Stimulated activated CD4-positive, alpha-beta T cell treated with anti-CD3 and anti-CD28 coated beads, TNF-alpha, amount 100 ng/mL, for 1 hour (primary cell): ENCODE data around the gene NFASC.

Experiments
- DNase-seq, 3 donors: peaks; one replicate each; pipeline ENCODE4 v3.0.0-alpha.2; 2020; ENCODE audit warnings: low read depth in 3 of 3, low spot score in 1 of 3

Gene NFASC

GRCh38 chr1:204927673-204928641 is 57.3 kb downstream of the NFASC start:
- no peak for DNase-seq

GRCh38 chr1:204928671-204929486 is 58.2 kb downstream of the NFASC start:
- no peak for DNase-seq

GRCh38 chr1:204929487-204930154 is 59.0 kb downstream of the NFASC start:
- no peak for DNase-seq

- DNase-seq = no peak
These were observed 59.5 kb downstream of the NFASC start for GRCh38 chr1:204930155-204930523.

- no peak for DNase-seq
These were observed 60.7 kb downstream of the NFASC start for GRCh38 chr1:204931313-204931712.

- DNase-seq = no peak
These were observed 61.3 kb downstream of the NFASC start for GRCh38 chr1:204931768-204932572.

GRCh38 chr1:204932573-204932909 is 61.9 kb downstream of the NFASC start:
- DNase-seq = no peak

GRCh38 chr1:204935155-204935554 is 64.5 kb downstream of the NFASC start:
- DNase-seq = no peak

- DNase-seq = no peak
These were observed 66.1 kb downstream of the NFASC start for GRCh38 chr1:204936765-204937164.

- no peak for DNase-seq
These were observed 67.2 kb downstream of the NFASC start for GRCh38 chr1:204937901-204938300.

- DNase-seq = no peak
These were observed 69.9 kb downstream of the NFASC start for GRCh38 chr1:204940591-204940990.

- peak in 1 of 3 donors; percentile 23 for DNase-seq
These were observed 71.0 kb downstream of the NFASC start for GRCh38 chr1:204941421-204942338.

GRCh38 chr1:204943495-204943894 is 72.8 kb downstream of the NFASC start:
- no peak for DNase-seq

- no peak for DNase-seq
These were observed 74.0 kb downstream of the NFASC start for GRCh38 chr1:204944662-204945061.

GRCh38 chr1:204945565-204945977 is 74.9 kb downstream of the NFASC start:
- no peak for DNase-seq

GRCh38 chr1:204946640-204947039 is 76.0 kb downstream of the NFASC start:
- DNase-seq = no peak

GRCh38 chr1:204947338-204947737 is 76.7 kb downstream of the NFASC start:
- DNase-seq = no peak

GRCh38 chr1:204947747-204948146 is 77.1 kb downstream of the NFASC start:
- no peak for DNase-seq

GRCh38 chr1:204950353-204951001 is 79.8 kb downstream of the NFASC start:
- DNase-seq = no peak
